Forelimb muscle (tissue), 1 donor: ENCODE measurements around the gene GAK. TPM values are rescaled to one million over a fixed set of nuclear protein-coding genes. Genes with fewer than 3 reads are reported as not detected.

Experiments used
- DNase-seq: peaks from one replicate; pipeline ENCODE4 v3.0.0-alpha.2; 2013; ENCODE audit warnings: low read depth
- polyA plus RNA-seq: library from polyadenylated mRNA; unstranded; fragments of 120-200 nt; gene quantifications from one replicate; pipeline ENCODE4 v1.2.1, GENCODE V29; 2013; ENCODE audit not compliant: insufficient read length

GAK gene
- polyA plus RNA-seq, 1 donor, result 34.6 TPM

GRCh38 chr4:890036-890695 lies 42.0 kb downstream of the GAK start:
- DNase-seq, result no peak

GRCh38 chr4:889516-889915 lies 42.6 kb downstream of the GAK start:
- DNase-seq, result no peak

- DNase-seq, result no peak
Measured at GRCh38 chr4:888029-888428, 44.1 kb downstream of the GAK start.

- no peak for DNase-seq
Measured at GRCh38 chr4:887034-887763, 44.9 kb downstream of the GAK start.

- DNase-seq, result no peak
Measured at GRCh38 chr4:886244-886643, 45.9 kb downstream of the GAK start.

GRCh38 chr4:885353-885752 lies 46.8 kb downstream of the GAK start:
- DNase-seq, result no peak

- no peak for DNase-seq
Measured at GRCh38 chr4:884896-885295, 47.2 kb downstream of the GAK start.

- DNase-seq, result no peak
Measured at GRCh38 chr4:884259-884658, 47.9 kb downstream of the GAK start.

- no peak for DNase-seq
Measured at GRCh38 chr4:883377-884095, 48.6 kb downstream of the GAK start.

- no peak for DNase-seq
Measured at GRCh38 chr4:882646-883045, 49.5 kb downstream of the GAK start.

GRCh38 chr4:881709-882108 lies 50.4 kb downstream of the GAK start:
- DNase-seq, result no peak

- DNase-seq, result no peak
Measured at GRCh38 chr4:880684-881405, 51.3 kb downstream of the GAK start.

- no peak for DNase-seq
Measured at GRCh38 chr4:879729-880077, 52.4 kb downstream of the GAK start.

GRCh38 chr4:878796-879728 lies 53.1 kb downstream of the GAK start:
- no peak for DNase-seq

GRCh38 chr4:877502-877901 lies 54.6 kb downstream of the GAK start:
- DNase-seq, result no peak

GRCh38 chr4:876780-877179 lies 55.3 kb downstream of the GAK start:
- no peak for DNase-seq

GRCh38 chr4:875818-876423 lies 56.2 kb downstream of the GAK start:
- DNase-seq, result no peak

- no peak for DNase-seq
Measured at GRCh38 chr4:874971-875817, 56.9 kb downstream of the GAK start.

GRCh38 chr4:874056-874455 lies 58.1 kb downstream of the GAK start:
- DNase-seq, result no peak
